ENCODE results near the gene ETV6.

ETV6 gene

GRCh38 chr12:11729439-11730150 is 80.1 kb downstream of the ETV6 start:
- H3K9ac ChIP-seq: no peak overlapping the region
- H3K4me1 ChIP-seq (ENCODE audit: low read depth, poor library complexity, severe bottlenecking): peaks cover 7% of the 10 kb centered on the region
- no peaks in the 10 kb centered on the region for H4K20me1 ChIP-seq (ENCODE audit: insufficient read depth)

GRCh38 chr12:11730299-11731041 is 81.0 kb downstream of the ETV6 start:
- Histone ChIP-seq H3K27me3 (ENCODE audit: insufficient read depth, low read depth) (no peaks in the 10 kb centered on the region), H4K20me1 (ENCODE audit: insufficient read depth) (no peaks in the 10 kb centered on the region), H3K27ac (no peak overlapping the region), H2AFZ (ENCODE audit: low read depth) (no peak overlapping the region), H3K79me2 (ENCODE audit: insufficient read depth, low read depth) (no peaks in the 10 kb centered on the region), H3K4me1 (ENCODE audit: low read depth, poor library complexity, severe bottlenecking) (peaks cover 7% of the 10 kb centered on the region), H3K4me3 (IDR thresholded peaks at IDR 0.05; ENCODE audit: insufficient read depth, low read depth, low read length) (no peak overlapping the region), H3K36me3 (ENCODE audit: insufficient read depth) (no peaks in the 10 kb centered on the region), H3K9ac (no peak overlapping the region), H3K4me2 (no peak overlapping the region)
- TF ChIP-seq CTCF (conservative IDR thresholded peaks at IDR 0.05; ENCODE audit: low read depth, low read length): no peak

More at GRCh38 chr12:11729439-11730150, 80.1 kb downstream of the ETV6 start:
- no peak overlapping the region for H2AFZ ChIP-seq (ENCODE audit: low read depth)
- no peak for TF ChIP-seq CTCF (conservative IDR thresholded peaks at IDR 0.05; ENCODE audit: low read depth, low read length)
- no peaks in the 10 kb centered on the region for H3K79me2 ChIP-seq (ENCODE audit: insufficient read depth, low read depth)
- no peak overlapping the region for H3K4me3 ChIP-seq (IDR thresholded peaks at IDR 0.05; ENCODE audit: insufficient read depth, low read depth, low read length)
- no peak overlapping the region for H3K4me2 ChIP-seq
- H3K27ac ChIP-seq: no peak overlapping the region
- no peaks in the 10 kb centered on the region for H3K36me3 ChIP-seq (ENCODE audit: insufficient read depth)
- H3K27me3 ChIP-seq (ENCODE audit: insufficient read depth, low read depth): no peaks in the 10 kb centered on the region

- H3K4me2 ChIP-seq: no peak overlapping the region
- no peaks in the 10 kb centered on the region for H3K36me3 ChIP-seq (ENCODE audit: insufficient read depth)
- H3K9ac ChIP-seq: no peak overlapping the region
These were observed 81.5 kb downstream of the ETV6 start for GRCh38 chr12:11731042-11731357.

GRCh38 chr12:11731455-11731854 is 82.0 kb downstream of the ETV6 start:
- no peak overlapping the region for H2AFZ ChIP-seq (ENCODE audit: low read depth)
- no peaks in the 10 kb centered on the region for H3K27me3 ChIP-seq (ENCODE audit: insufficient read depth, low read depth)
- no peaks in the 10 kb centered on the region for H3K79me2 ChIP-seq (ENCODE audit: insufficient read depth, low read depth)
- no peak overlapping the region for H3K27ac ChIP-seq
- H3K4me3 ChIP-seq (IDR thresholded peaks at IDR 0.05; ENCODE audit: insufficient read depth, low read depth, low read length): no peak overlapping the region
- H3K9ac ChIP-seq: no peak overlapping the region
- no peak overlapping the region for H3K4me2 ChIP-seq
- H3K4me1 ChIP-seq (ENCODE audit: low read depth, poor library complexity, severe bottlenecking): peaks cover 7% of the 10 kb centered on the region
- no peaks in the 10 kb centered on the region for H4K20me1 ChIP-seq (ENCODE audit: insufficient read depth)
- no peak for TF ChIP-seq CTCF (conservative IDR thresholded peaks at IDR 0.05; ENCODE audit: low read depth, low read length)
- no peaks in the 10 kb centered on the region for H3K36me3 ChIP-seq (ENCODE audit: insufficient read depth)

More at GRCh38 chr12:11731042-11731357, 81.5 kb downstream of the ETV6 start:
- Histone ChIP-seq H3K4me3 (IDR thresholded peaks at IDR 0.05; ENCODE audit: insufficient read depth, low read depth, low read length) (no peak overlapping the region), H3K4me1 (ENCODE audit: low read depth, poor library complexity, severe bottlenecking) (peaks cover 7% of the 10 kb centered on the region), H2AFZ (ENCODE audit: low read depth) (no peak overlapping the region), H3K79me2 (ENCODE audit: insufficient read depth, low read depth) (no peaks in the 10 kb centered on the region), H4K20me1 (ENCODE audit: insufficient read depth) (no peaks in the 10 kb centered on the region), H3K27ac (no peak overlapping the region), H3K27me3 (ENCODE audit: insufficient read depth, low read depth) (no peaks in the 10 kb centered on the region)
- no peak for TF ChIP-seq CTCF (conservative IDR thresholded peaks at IDR 0.05; ENCODE audit: low read depth, low read length)

Data from KMS-11 (cell line).